Activated B cell treated with CpG ODN at 0.5 μM for 24 hours (primary cell): ENCODE results near the gene CLCNKB. TPM values are rescaled to one million over a fixed set of nuclear protein-coding genes. Genes with fewer than 3 reads are reported as not detected.
A peak's percentile ranks its signal among the peaks of the same experiment; 100 is the strongest.

Experiments used
- ATAC-seq: fragments of 200-7000 bp; cut with Tn5 transposase; one replicate; pipeline ENCODE4 v1.10.0; 2021; ENCODE audit warnings: low read depth, mild to moderate bottlenecking, moderate library complexity
- CTCF ChIA-PET: fragments of 350-600 bp; sonication (Branson Sonifier 250); formaldehyde crosslinking; loops from one replicate; lab custom pipeline; 2021; ENCODE audit warnings: antibody characterized with exemption; lab: Charles Lee
- POLR2A ChIA-PET: fragments of 350-600 bp; sonication (Branson Sonifier 250); formaldehyde crosslinking; loops from one replicate; lab custom pipeline; 2021; ENCODE audit warnings: antibody characterized with exemption; lab: Charles Lee
- DNase-seq: peaks from one replicate; pipeline ENCODE4 v3.0.0; 2022
- H3K27ac Mint-ChIP-seq: one replicate; pipeline ENCODE4 v1.8.0; 2020; ENCODE audit warnings: mixed read lengths
- H3K27me3 Mint-ChIP-seq: one replicate; pipeline ENCODE4 v1.8.0; 2021; ENCODE audit warnings: mixed read lengths
- H3K36me3 Mint-ChIP-seq: one replicate; pipeline ENCODE4 v1.8.0; 2021; ENCODE audit warnings: low read depth, mixed read lengths
- H3K4me1 Mint-ChIP-seq: one replicate; pipeline ENCODE4 v1.8.0; 2021; ENCODE audit warnings: mixed read lengths
- H3K4me3 Mint-ChIP-seq: one replicate; pipeline ENCODE4 v1.8.0; 2020; ENCODE audit warnings: mild to moderate bottlenecking, mixed read lengths
- H3K9me3 Mint-ChIP-seq: one replicate; pipeline ENCODE4 v1.8.0; 2020; ENCODE audit warnings: mixed read lengths
- intact Hi-C: fragments of 100-400 bp; cut with micrococcal nuclease; formaldehyde crosslinking; loops from one replicate; pipeline ENCODE4 v1.15.1; 2024
- total RNA-seq: library from RNA; stranded (reverse); gene quantifications from 2 replicates; pipeline ENCODE4 v1.2.3, GENCODE V29; 2022
- TF ChIP-seq, protein P1 (sequence below): fragments of 200-600 bp; IDR thresholded peaks from one replicate; pipeline ENCODE4 v1.8.0; 2022; ENCODE audit warnings: antibody characterized with exemption, mild to moderate bottlenecking

Gene CLCNKB
- total RNA-seq, 1 donor from 2014 or later = not detected

DNA sequence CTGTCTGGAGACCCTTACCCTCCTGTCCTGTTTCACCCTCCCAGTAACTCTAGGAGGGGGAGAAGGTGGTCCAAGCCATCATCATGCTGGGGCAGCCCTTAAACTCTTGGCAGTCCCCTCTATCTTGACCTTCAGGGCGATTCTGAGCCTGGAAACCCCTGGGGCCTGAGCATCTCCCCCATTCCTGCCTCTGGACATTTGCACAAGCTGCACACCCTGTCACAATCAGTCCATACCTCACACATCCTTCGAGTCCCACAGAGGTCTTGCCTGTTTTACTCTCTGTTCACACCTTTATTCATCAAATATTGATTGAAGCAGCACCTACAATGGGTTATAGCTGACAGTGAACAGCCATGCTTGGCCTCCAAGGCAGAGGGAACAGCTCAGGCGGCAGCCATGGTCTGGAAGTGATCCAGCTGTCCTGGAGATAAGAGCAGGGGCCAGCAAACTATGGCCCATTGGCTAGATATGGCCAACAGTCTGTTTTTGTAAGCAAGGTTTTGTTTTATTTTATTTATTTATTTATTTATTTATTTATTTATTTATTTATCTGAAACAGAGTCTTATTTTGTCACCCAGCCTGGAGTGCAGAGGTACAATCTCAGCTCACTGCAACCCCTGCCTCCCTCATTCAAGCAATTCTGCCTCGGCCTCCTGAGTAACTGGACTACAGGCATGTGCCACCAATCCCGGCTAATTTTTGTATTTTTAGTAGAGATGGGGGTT is 37.0 kb downstream of the CLCNKB start:
- DNase-seq (no peak), ATAC-seq (no peak)
- TF ChIP-seq, protein P1, sequence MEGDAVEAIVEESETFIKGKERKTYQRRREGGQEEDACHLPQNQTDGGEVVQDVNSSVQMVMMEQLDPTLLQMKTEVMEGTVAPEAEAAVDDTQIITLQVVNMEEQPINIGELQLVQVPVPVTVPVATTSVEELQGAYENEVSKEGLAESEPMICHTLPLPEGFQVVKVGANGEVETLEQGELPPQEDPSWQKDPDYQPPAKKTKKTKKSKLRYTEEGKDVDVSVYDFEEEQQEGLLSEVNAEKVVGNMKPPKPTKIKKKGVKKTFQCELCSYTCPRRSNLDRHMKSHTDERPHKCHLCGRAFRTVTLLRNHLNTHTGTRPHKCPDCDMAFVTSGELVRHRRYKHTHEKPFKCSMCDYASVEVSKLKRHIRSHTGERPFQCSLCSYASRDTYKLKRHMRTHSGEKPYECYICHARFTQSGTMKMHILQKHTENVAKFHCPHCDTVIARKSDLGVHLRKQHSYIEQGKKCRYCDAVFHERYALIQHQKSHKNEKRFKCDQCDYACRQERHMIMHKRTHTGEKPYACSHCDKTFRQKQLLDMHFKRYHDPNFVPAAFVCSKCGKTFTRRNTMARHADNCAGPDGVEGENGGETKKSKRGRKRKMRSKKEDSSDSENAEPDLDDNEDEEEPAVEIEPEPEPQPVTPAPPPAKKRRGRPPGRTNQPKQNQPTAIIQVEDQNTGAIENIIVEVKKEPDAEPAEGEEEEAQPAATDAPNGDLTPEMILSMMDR = no peak
- no peaks in the 10 kb centered on the region for H3K9me3 Mint-ChIP-seq
- POLR2A ChIA-PET = no interaction called here
- no peak overlapping the region for H3K4me3 Mint-ChIP-seq
- no peaks in the 10 kb centered on the region for H3K36me3 Mint-ChIP-seq
- H3K27me3 Mint-ChIP-seq = peaks cover 2% of the 10 kb centered on the region
- intact Hi-C loops = no loop called here
- H3K4me1 Mint-ChIP-seq = peaks cover 6% of the 10 kb centered on the region
- H3K27ac Mint-ChIP-seq = no peak overlapping the region
- CTCF ChIA-PET = interaction anchor here (0.6 to 6.7 kb wide), 5 partner anchors 8 to 164 kb away, joined by 3 to 126 read pairs (median 7); no protein-coding TSS in a partner anchor

DNA sequence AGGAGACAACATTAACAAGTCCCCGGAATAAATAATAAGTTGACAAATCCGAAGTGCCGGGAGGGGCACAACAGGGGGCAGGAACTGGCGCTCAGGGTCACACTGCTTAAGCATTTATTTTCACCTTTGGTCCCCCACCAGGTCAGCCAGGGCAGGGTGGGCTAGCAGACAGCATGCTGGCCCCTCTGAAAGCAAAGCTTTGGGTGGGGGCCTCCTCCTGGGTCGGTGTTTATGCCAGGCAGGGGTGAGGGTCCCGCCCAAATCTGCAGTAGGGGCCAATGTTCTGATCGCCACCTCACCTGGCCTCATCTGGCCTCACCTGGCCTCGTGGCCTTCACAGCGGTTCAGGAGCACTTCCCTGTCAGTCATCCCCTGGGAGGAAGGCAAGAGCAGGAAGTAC is 38.1 kb downstream of the CLCNKB start:
- no peaks in the 10 kb centered on the region for H3K9me3 Mint-ChIP-seq
- H3K36me3 Mint-ChIP-seq = no peaks in the 10 kb centered on the region
- no peak overlapping the region for H3K27ac Mint-ChIP-seq
- peaks cover 6% of the 10 kb centered on the region for H3K4me1 Mint-ChIP-seq
- DNase-seq = no peak
- no peak overlapping the region for H3K4me3 Mint-ChIP-seq
- ChIA-PET CTCF (interaction anchor here (0.7 to 6.7 kb wide), 8 partner anchors 8 to 870 kb away, joined by 3 to 126 read pairs (median 6); partner anchors contain the start of gene FAM131C), POLR2A (no interaction called here)
- TF ChIP-seq, protein P1 = no peak
- peaks cover 2% of the 10 kb centered on the region for H3K27me3 Mint-ChIP-seq
- intact Hi-C loops = loop anchor here (2.0 kb wide), 1 partner anchor 869 kb away; no protein-coding TSS in a partner anchor
- no peak for ATAC-seq

DNA sequence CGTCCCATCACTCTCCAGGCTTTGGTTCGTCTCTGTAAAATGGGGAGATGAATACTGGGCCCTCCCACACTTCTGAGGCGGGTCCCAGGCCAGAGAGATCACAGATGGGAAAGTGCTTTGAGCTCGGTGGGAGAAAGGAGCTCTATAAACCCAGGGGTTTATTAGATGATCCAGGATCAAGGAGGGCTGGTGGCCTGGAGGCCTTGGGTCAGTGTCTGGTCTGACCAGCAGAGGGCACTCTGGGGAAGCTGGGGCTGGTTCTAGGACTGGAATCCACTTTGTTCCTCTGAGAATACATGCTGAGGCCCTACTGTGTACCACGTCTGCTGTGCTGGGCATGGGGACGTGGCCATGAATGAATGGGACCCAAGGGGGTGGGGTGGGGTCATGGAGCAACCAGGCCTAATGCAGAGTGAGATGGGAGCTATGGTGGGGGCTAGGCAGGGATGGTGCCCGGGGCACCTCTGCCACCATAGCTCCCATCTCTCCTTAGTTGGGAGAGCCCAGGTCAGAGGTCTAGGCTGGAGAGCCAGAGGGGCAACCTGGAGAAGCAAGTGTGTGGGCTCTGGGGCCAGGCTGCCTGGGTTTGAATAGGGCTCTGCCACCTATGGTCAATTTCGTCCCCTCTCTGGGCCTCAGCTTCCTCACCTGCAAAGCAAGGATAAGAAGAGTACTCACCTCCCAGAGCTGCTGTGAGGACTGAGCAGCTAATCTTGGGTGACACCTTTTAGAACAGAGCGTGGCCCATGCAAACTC is 38.9 kb downstream of the CLCNKB start:
- intact Hi-C loops = loop anchor here (2.0 kb wide), 1 partner anchor 868 kb away; no protein-coding TSS in a partner anchor
- Mint-ChIP-seq H3K27me3 (peaks cover 2% of the 10 kb centered on the region), H3K4me3 (no peak overlapping the region), H3K27ac (no peak overlapping the region), H3K4me1 (peaks cover 6% of the 10 kb centered on the region), H3K9me3 (no peaks in the 10 kb centered on the region), H3K36me3 (no peaks in the 10 kb centered on the region)
- TF ChIP-seq, protein P1 = no peak
- DNase-seq = peak; percentile 41
- ChIA-PET POLR2A (interaction anchor here (0.5 to 0.6 kb wide), 2 partner anchors 202 to 273 kb away, joined by 4 to 5 read pairs; no protein-coding TSS in a partner anchor), CTCF (interaction anchor here (0.7 to 6.7 kb wide), 9 partner anchors 9 to 869 kb away, joined by 3 to 126 read pairs (median 6); partner anchors contain the start of gene FAM131C)
- ATAC-seq = peak; percentile 33

DNA sequence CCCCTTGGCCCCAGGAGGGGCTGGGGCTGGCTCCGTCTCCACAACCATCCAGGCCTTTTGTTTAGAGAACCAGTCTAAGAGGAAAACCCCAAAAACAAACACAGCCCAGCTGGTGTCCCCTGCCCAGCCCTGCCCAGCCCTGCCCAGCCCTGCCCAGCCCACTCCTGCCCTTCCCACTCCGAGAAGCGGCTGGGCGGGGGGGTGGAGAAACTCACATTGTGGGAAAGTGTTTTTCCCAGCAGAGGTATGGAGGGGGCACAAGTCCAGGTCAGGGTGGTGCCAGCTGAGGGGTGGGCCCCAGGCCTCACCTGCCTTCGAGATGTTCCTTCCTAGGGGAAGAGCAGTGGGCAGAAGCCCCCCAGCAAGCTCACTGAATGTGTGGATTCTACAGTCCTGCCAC is 39.9 kb downstream of the CLCNKB start:
- Mint-ChIP-seq H3K27me3 (peaks cover 2% of the 10 kb centered on the region), H3K27ac (no peak overlapping the region), H3K4me3 (no peak overlapping the region), H3K9me3 (no peaks in the 10 kb centered on the region), H3K36me3 (no peaks in the 10 kb centered on the region), H3K4me1 (peaks cover 6% of the 10 kb centered on the region)
- ChIA-PET CTCF (interaction anchor here (1.6 to 6.7 kb wide), 3 partner anchors 10 to 280 kb away, joined by 4 to 126 read pairs (median 6); partner anchors contain the start of gene FAM131C), POLR2A (interaction anchor here (0.6 kb wide), 1 partner anchor 203 kb away, joined by 5 read pairs; no protein-coding TSS in a partner anchor)
- intact Hi-C loops = loop anchor here (2.0 kb wide), 1 partner anchor 867 kb away; no protein-coding TSS in a partner anchor
- ATAC-seq (no peak), DNase-seq (no peak)
- TF ChIP-seq, protein P1 = no peak
